Measurements from ENCODE around the gene MPP1. TPM values are rescaled to one million over a fixed set of nuclear protein-coding genes. Genes with fewer than 3 reads are reported as not detected.

MPP1 gene
- total and polyA plus RNA-seq, 2 donors (not counting 1 experiment from before 2014, with no cell fraction given), result 27.0 to 38.5 TPM

DNA sequence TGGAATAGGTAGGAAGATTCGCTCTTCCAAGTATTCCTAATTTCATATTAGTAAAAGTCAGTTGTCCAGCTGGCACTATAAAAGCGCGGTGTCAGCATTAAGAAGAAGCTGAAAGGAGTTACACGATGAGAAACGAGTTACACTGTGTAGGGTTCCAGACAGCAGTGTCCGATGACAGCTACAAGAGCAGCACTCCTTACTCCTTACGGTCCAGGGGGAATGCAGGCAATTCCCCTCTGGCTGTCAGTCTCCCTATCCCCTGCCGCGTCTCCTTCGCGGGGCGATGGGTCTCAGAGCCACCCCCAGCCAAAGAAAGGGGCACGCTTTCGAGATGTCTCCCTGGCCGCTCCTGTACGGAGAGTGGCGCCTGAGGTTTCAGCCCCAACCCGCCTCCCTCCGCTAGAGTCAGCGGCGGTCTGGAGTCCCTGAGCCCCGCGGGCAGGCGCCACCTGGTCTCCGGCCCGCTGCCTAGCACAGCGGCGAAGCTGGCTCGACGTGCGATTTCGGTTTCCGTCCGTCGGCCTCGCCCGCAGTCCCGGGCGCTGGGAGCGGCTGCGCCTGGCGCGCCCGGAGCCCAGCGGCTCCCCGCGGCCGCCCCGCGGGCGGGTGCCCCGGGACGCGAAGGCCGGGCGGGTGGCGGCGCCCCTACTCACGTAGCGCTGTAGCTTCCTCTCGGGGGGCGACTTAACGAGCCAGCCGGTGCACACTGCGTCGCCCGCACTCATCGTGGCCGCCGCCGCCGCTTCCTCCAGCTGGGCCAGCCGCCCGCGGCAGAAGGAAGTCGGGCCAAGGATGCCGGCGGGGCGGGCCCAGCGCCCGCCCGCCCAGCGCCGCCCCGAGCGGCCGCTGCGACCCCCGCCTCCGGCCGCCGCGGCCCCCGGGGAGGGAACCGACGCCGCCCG, 54.7 kb downstream of the MPP1 start, which contains the start of gene GAB3:
Gene GAB3 (minus strand): TSS at position 777 of the 902 bp plus-strand sequence. CDS start 52 bp downstream, at position 725.
- no peak for TF ChIP-seq EZH2 (IDR thresholded peaks at IDR 0.05; ENCODE audit: low read length, missing control alignments)
- TF ChIP-seq, protein P1, sequence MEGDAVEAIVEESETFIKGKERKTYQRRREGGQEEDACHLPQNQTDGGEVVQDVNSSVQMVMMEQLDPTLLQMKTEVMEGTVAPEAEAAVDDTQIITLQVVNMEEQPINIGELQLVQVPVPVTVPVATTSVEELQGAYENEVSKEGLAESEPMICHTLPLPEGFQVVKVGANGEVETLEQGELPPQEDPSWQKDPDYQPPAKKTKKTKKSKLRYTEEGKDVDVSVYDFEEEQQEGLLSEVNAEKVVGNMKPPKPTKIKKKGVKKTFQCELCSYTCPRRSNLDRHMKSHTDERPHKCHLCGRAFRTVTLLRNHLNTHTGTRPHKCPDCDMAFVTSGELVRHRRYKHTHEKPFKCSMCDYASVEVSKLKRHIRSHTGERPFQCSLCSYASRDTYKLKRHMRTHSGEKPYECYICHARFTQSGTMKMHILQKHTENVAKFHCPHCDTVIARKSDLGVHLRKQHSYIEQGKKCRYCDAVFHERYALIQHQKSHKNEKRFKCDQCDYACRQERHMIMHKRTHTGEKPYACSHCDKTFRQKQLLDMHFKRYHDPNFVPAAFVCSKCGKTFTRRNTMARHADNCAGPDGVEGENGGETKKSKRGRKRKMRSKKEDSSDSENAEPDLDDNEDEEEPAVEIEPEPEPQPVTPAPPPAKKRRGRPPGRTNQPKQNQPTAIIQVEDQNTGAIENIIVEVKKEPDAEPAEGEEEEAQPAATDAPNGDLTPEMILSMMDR (conservative IDR thresholded peaks at IDR 0.05 in 1 of 2, IDR thresholded peaks at IDR 0.05 in 1 of 2; ENCODE audit: low read depth in 1 of 2, low read length in 2 of 2), result no peak
- Histone ChIP-seq H3K79me2 (ENCODE audit: control insufficient read depth, insufficient read depth, low read length) (no peaks in the 10 kb centered on the region), H3K4me3 (replicated peaks in 1 of 4; ENCODE audit: control extremely low read depth in 1 of 4, insufficient read depth in 1 of 4, low read depth in 3 of 4, low read length in 4 of 4) (peak within 1 kb of the TSS; percentile 46 to 57 (median 54)), H3K36me3 (ENCODE audit: control insufficient read depth, insufficient read depth, low read length) (no peaks in the 10 kb centered on the region), H3K9me3 (ENCODE audit: control insufficient read depth, insufficient read depth, low read depth, low read length) (no peaks in the 10 kb centered on the region), H3K27ac (ENCODE audit: insufficient read depth, low read length) (no peak within 1 kb of the TSS), H3K4me2 (ENCODE audit: extremely low read depth, insufficient read depth, low read length) (peak within 1 kb of the TSS; percentile 88), H4K20me1 (ENCODE audit: control insufficient read depth, extremely low read depth, insufficient read depth, low read length) (no peaks in the 10 kb centered on the region), H3K4me1 (ENCODE audit: control insufficient read depth, extremely low read depth, insufficient read depth, low read length) (no peaks in the 10 kb centered on the region), H3K27me3 (ENCODE audit: control insufficient read depth, insufficient read depth, low read length) (no peaks in the 10 kb centered on the region), H2AFZ (ENCODE audit: low read length) (peak within 1 kb of the TSS; percentile 62), H3K9ac (ENCODE audit: insufficient read depth, low read length) (peak within 1 kb of the TSS; percentile 42)
- DNase-seq (ENCODE audit: low read depth in 2 of 2), result peak in 1 of 2 donors; percentile 30

DNA sequence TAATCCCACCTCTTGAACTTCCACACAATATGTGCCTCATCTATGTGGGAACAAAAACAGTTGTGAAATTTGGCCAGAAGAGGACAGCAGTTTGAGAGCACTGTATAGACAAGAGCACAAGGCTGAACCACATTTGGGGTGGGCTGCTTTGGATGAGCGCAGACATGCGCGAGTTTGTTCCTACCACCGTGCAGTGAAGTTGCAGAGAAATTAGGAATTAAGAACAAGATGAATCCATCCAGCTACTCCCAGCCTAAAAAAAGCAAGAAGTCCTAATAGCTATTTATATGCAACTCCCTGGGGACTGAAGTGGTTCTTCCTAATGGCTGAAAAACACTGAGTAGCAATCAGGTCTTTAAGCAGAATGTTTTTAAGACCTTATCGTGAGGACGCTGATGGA, 55.4 kb downstream of the MPP1 start:
- Histone ChIP-seq H3K79me2 (ENCODE audit: control insufficient read depth, insufficient read depth, low read length) (no peaks in the 10 kb centered on the region), H3K36me3 (ENCODE audit: control insufficient read depth, insufficient read depth, low read length) (no peaks in the 10 kb centered on the region), H3K9ac (ENCODE audit: insufficient read depth, low read length) (no peak overlapping the region), H3K4me2 (ENCODE audit: extremely low read depth, insufficient read depth, low read length) (peak overlapping the region; percentile 88), H3K9me3 (ENCODE audit: control insufficient read depth, insufficient read depth, low read depth, low read length) (no peaks in the 10 kb centered on the region), H3K4me1 (ENCODE audit: control insufficient read depth, extremely low read depth, insufficient read depth, low read length) (no peaks in the 10 kb centered on the region), H4K20me1 (ENCODE audit: control insufficient read depth, extremely low read depth, insufficient read depth, low read length) (no peaks in the 10 kb centered on the region), H3K4me3 (replicated peaks in 1 of 4; ENCODE audit: control extremely low read depth in 1 of 4, insufficient read depth in 1 of 4, low read depth in 3 of 4, low read length in 4 of 4) (peak overlapping the region; percentile 46 to 57 (median 54)), H3K27me3 (ENCODE audit: control insufficient read depth, insufficient read depth, low read length) (no peaks in the 10 kb centered on the region), H3K27ac (ENCODE audit: insufficient read depth, low read length) (no peak overlapping the region), H2AFZ (ENCODE audit: low read length) (peak overlapping the region; percentile 62)
- no peak for TF ChIP-seq EZH2 (IDR thresholded peaks at IDR 0.05; ENCODE audit: low read length, missing control alignments)
- TF ChIP-seq, protein P1 (conservative IDR thresholded peaks at IDR 0.05 in 1 of 2, IDR thresholded peaks at IDR 0.05 in 1 of 2; ENCODE audit: low read depth in 1 of 2, low read length in 2 of 2), result no peak
- no peak for DNase-seq (ENCODE audit: low read depth in 2 of 2)

DNA sequence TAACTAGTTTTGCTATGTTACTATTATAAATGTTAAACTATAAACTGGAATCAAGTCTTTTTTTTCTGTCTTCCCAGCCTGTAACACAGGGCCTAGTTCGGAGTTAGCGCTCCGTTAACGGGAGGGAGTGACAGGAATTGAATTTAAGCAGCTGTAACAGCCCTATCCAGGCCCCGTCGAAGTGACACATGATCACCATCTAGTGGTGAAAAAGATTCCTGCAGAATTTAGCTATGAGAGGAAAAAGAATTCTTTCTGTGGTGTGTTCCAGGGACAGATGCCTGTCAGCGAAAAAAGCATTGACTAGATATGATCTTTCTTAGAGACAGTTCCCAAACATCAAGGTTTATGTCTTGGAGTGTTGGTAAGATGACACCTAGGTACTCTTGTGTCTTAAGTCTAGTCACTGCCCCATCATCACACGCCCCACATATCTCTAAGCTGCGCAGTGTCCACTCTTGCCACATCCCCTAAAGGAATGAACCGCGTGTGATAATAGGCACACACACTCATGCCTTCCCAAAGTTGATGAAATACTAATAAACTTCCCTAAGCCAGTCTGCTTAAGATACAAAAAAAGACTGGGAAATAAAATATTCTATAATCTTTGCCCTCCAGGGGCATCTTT, 56.5 kb downstream of the MPP1 start:
- H4K20me1 ChIP-seq (ENCODE audit: control insufficient read depth, extremely low read depth, insufficient read depth, low read length), result no peaks in the 10 kb centered on the region
- no peak overlapping the region for H3K9ac ChIP-seq (ENCODE audit: insufficient read depth, low read length)
- H3K9me3 ChIP-seq (ENCODE audit: control insufficient read depth, insufficient read depth, low read depth, low read length), result no peaks in the 10 kb centered on the region
- no peaks in the 10 kb centered on the region for H3K4me1 ChIP-seq (ENCODE audit: control insufficient read depth, extremely low read depth, insufficient read depth, low read length)
- DNase-seq (ENCODE audit: low read depth in 2 of 2), result peak; percentile 20 to 61
- TF ChIP-seq EZH2 (IDR thresholded peaks at IDR 0.05; ENCODE audit: low read length, missing control alignments), result no peak
- TF ChIP-seq, protein P1 (conservative IDR thresholded peaks at IDR 0.05 in 1 of 2, IDR thresholded peaks at IDR 0.05 in 1 of 2; ENCODE audit: low read depth in 1 of 2, low read length in 2 of 2), result peak; percentile 60
- no peak overlapping the region for H3K4me2 ChIP-seq (ENCODE audit: extremely low read depth, insufficient read depth, low read length)
- no peaks in the 10 kb centered on the region for H3K36me3 ChIP-seq (ENCODE audit: control insufficient read depth, insufficient read depth, low read length)
- no peak overlapping the region for H3K27ac ChIP-seq (ENCODE audit: insufficient read depth, low read length)
- H2AFZ ChIP-seq (ENCODE audit: low read length), result no peak overlapping the region
- no peaks in the 10 kb centered on the region for H3K79me2 ChIP-seq (ENCODE audit: control insufficient read depth, insufficient read depth, low read length)
- no peaks in the 10 kb centered on the region for H3K27me3 ChIP-seq (ENCODE audit: control insufficient read depth, insufficient read depth, low read length)
- H3K4me3 ChIP-seq (replicated peaks in 1 of 4; ENCODE audit: control extremely low read depth in 1 of 4, insufficient read depth in 1 of 4, low read depth in 3 of 4, low read length in 4 of 4), result no peak overlapping the region

Data from fibroblast of lung (primary cell).